Natural killer cell (primary cell): ENCODE data around the gene GULP1. TPM values are rescaled to one million over a fixed set of nuclear protein-coding genes. Genes with fewer than 3 reads are reported as not detected.

Experiments used
- ATAC-seq, 3 donors: fragments of 150-1000 bp in 2 of 3; fragments of 200-7000 bp in 1 of 3; cut with Tn5 transposase; 1 replicate in 1 of 3; 2 replicates in 2 of 3; pipeline ENCODE4 v1.10.0; 2021; ENCODE audit warnings: mild to moderate bottlenecking in 2 of 3, moderate library complexity in 2 of 3
- DNase-seq, 2 donors: peaks; one replicate each; pipeline versions ENCODE4 v3.0.0 to v3.0.0-alpha.2; 2013 to 2021; ENCODE audit warnings: mixed read lengths in 1 of 2
- H3K27ac ChIP-seq: one replicate; pipeline ENCODE4 v1.5.1; 2013; ENCODE audit warnings: mild to moderate bottlenecking, low read length
- H3K27me3 ChIP-seq: one replicate; pipeline ENCODE4 v1.6.1; 2013; ENCODE audit warnings: low read length; ENCODE audit not compliant: control insufficient read depth, insufficient read depth
- H3K36me3 ChIP-seq: one replicate; pipeline ENCODE4 v1.6.1; 2013; ENCODE audit warnings: low read length; ENCODE audit not compliant: control insufficient read depth, insufficient read depth
- H3K4me1 ChIP-seq: one replicate; pipeline ENCODE4 v1.6.1; 2013; ENCODE audit warnings: low read length; ENCODE audit not compliant: control insufficient read depth, insufficient read depth
- H3K4me3 ChIP-seq: one replicate; pipeline ENCODE4 v1.5.1; 2013; ENCODE audit warnings: low read length
- H3K9me3 ChIP-seq: one replicate; pipeline ENCODE4 v1.6.1; 2013; ENCODE audit warnings: low read length; ENCODE audit not compliant: control insufficient read depth, insufficient read depth
- H3K27ac Mint-ChIP-seq, 2 donors: one replicate each; pipeline ENCODE4 v1.8.0; 2022; ENCODE audit warnings: mild to moderate bottlenecking in 2 of 2, mixed read lengths in 2 of 2, moderate library complexity in 1 of 2
- H3K27me3 Mint-ChIP-seq, 2 donors: one replicate each; pipeline ENCODE4 v1.8.0; 2022; ENCODE audit warnings: low read depth in 2 of 2, mixed read lengths in 2 of 2
- H3K36me3 Mint-ChIP-seq: one replicate; pipeline ENCODE4 v1.8.0; 2022; ENCODE audit warnings: mixed read lengths
- H3K4me1 Mint-ChIP-seq, 2 donors: one replicate each; pipeline ENCODE4 v1.8.0; 2022; ENCODE audit warnings: mixed read lengths in 2 of 2
- H3K4me3 Mint-ChIP-seq: one replicate; pipeline ENCODE4 v1.8.0; 2022; ENCODE audit warnings: mild to moderate bottlenecking, moderate library complexity, mixed read lengths
- H3K9me3 Mint-ChIP-seq, 2 donors: one replicate each; pipeline ENCODE4 v1.8.0; 2022; ENCODE audit warnings: mixed read lengths in 2 of 2
- CTCF ChIP-seq: fragments of 200-600 bp; IDR thresholded peaks from one replicate; pipeline ENCODE4 v1.8.0; 2022; ENCODE audit warnings: antibody characterized with exemption
- WGBS: methylation state at CpG from one replicate; pipeline ENCODE4 v1.1.7; 2013; ENCODE audit warnings: missing lambda C conversion rate; ENCODE audit not compliant: insufficient coverage; 5-methylcytosine and 5-hydroxymethylcytosine counted together
- intact Hi-C: fragments of 100-400 bp; cut with micrococcal nuclease; formaldehyde crosslinking; loops from one replicate; pipeline ENCODE4 v1.14.2; 2022
- total RNA-seq, 4 donors: library from RNA; stranded (reverse); fragments of 120-200 nt in 1 of 4; gene quantifications; one replicate each; pipeline versions ENCODE4 v1.2.3 to v1.2.4, GENCODE V29; 2013 to 2022

Gene GULP1
- total RNA-seq, 3 donors from 2014 or later (not counting 1 experiment from before 2014, with no cell fraction given): not detected

- 56% methylated on average over 1 of the region's 4 CpGs for WGBS
- TF ChIP-seq CTCF: no peak
- no peak for ATAC-seq
These were observed 25.2 kb downstream of the GULP1 start for GRCh38 chr2:188316791-188317423.

DNA sequence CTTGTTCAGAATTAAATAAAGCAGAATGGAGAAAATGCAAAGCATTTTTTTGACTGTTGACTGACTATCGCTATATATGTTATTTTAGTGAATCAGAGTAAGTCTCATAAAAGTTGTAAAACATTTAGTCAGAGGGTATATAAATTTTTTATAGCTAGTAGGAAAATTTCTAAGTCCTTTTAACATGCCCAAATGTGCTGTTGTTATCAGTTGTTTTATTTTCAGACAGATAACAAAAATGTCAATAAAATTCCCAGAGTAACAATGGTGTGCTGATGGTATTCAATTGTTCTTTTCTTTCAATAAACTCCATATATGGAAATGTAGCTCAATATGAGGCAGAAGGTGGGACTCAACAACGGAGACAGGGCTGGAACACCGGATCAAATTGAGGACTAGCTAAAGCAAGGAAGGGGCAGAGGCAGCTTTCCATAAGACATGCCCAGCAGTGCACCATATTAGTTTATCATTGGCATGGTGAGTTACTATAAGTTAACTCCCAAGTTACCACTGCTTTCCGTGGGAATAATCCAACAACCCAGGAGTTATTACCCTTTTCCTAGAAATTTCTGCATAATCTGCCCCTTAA lies 26.6 kb downstream of the GULP1 start:
- Histone ChIP-seq H3K4me3 (no peak overlapping the region), H3K36me3 (no peaks in the 10 kb centered on the region), H3K4me1 (no peaks in the 10 kb centered on the region), H3K27me3 (no peaks in the 10 kb centered on the region), H3K9me3 (peaks cover 3% of the 10 kb centered on the region), H3K27ac (no peak overlapping the region)
- no peaks in the 10 kb centered on the region for H3K27me3 Mint-ChIP-seq
- intact Hi-C loops: no loop called here
- H3K27ac Mint-ChIP-seq: no peak overlapping the region
- peaks cover 11 to 14% of the 10 kb centered on the region in 2 donors for H3K9me3 Mint-ChIP-seq
- TF ChIP-seq CTCF: no peak
- ATAC-seq: no peak
- WGBS: 70% methylated on average over 4 of the region's 4 CpGs
- DNase-seq: no peak
- H3K4me3 Mint-ChIP-seq: no peak overlapping the region
- H3K36me3 Mint-ChIP-seq: no peaks in the 10 kb centered on the region
- H3K4me1 Mint-ChIP-seq: no peaks in the 10 kb centered on the region

More at GRCh38 chr2:188316791-188317423, 25.2 kb downstream of the GULP1 start:
- Mint-ChIP-seq H3K4me1 (no peaks in the 10 kb centered on the region), H3K4me3 (no peak overlapping the region), H3K36me3 (no peaks in the 10 kb centered on the region), H3K9me3 (peaks cover 9 to 13% of the 10 kb centered on the region in 2 donors), H3K27ac (no peak overlapping the region), H3K27me3 (no peaks in the 10 kb centered on the region)
- no peak overlapping the region for H3K4me3 ChIP-seq
- peaks cover 3% of the 10 kb centered on the region for H3K9me3 ChIP-seq
- no peak for DNase-seq
- no peaks in the 10 kb centered on the region for H3K36me3 ChIP-seq
- H3K27me3 ChIP-seq: no peaks in the 10 kb centered on the region
- H3K4me1 ChIP-seq: no peaks in the 10 kb centered on the region
- intact Hi-C loops: no loop called here
- H3K27ac ChIP-seq: no peak overlapping the region

DNA sequence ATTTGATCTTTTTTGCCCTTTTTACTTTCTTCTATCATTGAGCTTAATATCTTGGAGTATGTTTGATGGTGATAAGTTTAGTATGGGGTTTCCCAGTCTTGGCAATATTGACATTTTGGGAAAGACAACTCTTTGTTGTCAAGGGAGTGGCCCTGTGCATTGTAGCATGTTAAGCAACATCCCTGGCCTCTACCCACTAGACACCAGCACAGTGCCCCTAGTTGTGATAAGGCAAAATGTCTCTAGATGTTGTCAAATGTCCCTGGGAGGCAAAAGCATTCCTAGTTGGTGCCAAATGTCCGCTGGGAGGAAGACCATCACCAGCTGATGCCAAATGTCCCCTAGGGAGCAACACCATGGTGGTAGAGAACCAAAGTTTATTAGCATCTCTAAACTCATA lies 28.2 kb downstream of the GULP1 start:
- ATAC-seq (no peak), DNase-seq (no peak)
- Histone ChIP-seq H3K27ac (no peak overlapping the region), H3K4me1 (no peaks in the 10 kb centered on the region), H3K9me3 (peaks cover 3% of the 10 kb centered on the region), H3K36me3 (no peaks in the 10 kb centered on the region), H3K4me3 (no peak overlapping the region), H3K27me3 (no peaks in the 10 kb centered on the region)
- H3K27me3 Mint-ChIP-seq: no peaks in the 10 kb centered on the region
- no peaks in the 10 kb centered on the region for H3K4me1 Mint-ChIP-seq
- H3K36me3 Mint-ChIP-seq: no peaks in the 10 kb centered on the region
- intact Hi-C loops: no loop called here
- H3K27ac Mint-ChIP-seq: no peak overlapping the region
- no peak overlapping the region for H3K4me3 Mint-ChIP-seq
- no peak for TF ChIP-seq CTCF
- WGBS: 80% methylated on average over 1 of the region's 1 CpG
- peaks cover 7 to 11% of the 10 kb centered on the region in 2 donors for H3K9me3 Mint-ChIP-seq
